LNCaP clone FGC (cell line): Measurements from ENCODE around the gene S1PR3.
A peak's percentile ranks its signal among the peaks of the same experiment; 100 is the strongest.
"Not testable (repeated sequence)": the region's sequence is repeated elsewhere in the genome, so short reads cannot be mapped to it uniquely, and the experiment has no call there.

Experiments
- DNase-seq: peaks from one replicate; pipeline ENCODE4 v3.0.0-alpha.2; 2011; ENCODE audit warnings: low read depth
- H3K4me3 ChIP-seq: 2 replicates; pipeline ENCODE4 v1.5.1; 2011; ENCODE audit warnings: mild to moderate bottlenecking, low read depth, low read length, control low read depth
- TF ChIP-seq, protein P1 (sequence below): IDR thresholded peaks from 2 replicates; pipeline ENCODE4 v1.5.1; 2012; ENCODE audit warnings: mild to moderate bottlenecking; ENCODE audit not compliant: control insufficient read depth, insufficient read depth; ENCODE audit errors: extremely low read depth

S1PR3 gene

DNA sequence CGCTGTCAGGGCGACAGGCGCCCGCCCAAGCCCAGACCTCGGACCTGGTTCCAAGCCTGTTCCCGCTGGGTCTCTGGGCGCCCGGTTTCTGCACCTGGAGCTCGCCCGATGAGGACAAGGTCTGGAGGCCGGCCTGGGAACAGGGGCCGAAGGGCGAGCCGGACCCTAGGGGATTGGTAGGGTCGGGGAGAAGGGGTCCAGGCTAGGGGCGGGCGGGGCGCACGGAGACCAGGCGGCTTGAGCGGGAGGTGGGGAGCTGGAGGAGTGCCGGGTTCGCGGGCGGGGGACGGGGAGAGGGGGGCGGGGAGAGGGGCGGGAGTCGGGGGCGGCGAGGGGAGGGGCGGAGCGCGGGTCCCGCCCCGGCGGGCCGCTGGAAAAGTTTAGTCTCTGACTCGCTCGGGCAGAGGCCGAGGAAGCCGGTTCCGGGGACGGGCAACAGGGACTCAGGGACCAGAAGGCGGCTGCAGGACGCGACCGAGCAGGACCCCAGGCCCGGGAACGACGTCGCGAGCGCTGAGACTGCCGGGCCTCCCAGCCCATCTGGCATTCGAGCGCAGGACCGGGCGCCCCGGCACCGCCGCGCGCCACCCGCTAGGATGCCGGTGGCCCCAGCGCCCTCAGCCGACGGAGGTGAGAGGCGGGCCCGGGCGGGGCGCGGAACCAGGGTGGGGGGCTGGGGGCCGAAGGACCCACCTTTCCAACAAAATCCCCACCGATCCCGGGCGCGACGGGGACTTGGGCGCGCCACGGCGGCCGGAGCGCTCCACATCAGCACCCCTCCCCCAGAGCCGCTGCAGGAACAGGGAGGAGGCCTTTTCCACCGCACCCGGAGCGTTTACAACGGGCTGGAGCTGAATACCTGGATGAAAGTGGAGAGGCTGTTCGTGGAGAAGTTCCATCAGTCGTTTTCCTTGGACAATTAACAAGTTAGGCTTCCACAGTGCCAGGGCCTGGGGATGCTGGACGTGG lies at the start of gene S1PR3:
Gene S1PR3, plus strand, starts transcription at position 403 of the 969 bp plus-strand sequence. CDS start 9,733 bp downstream, outside the sequence.
- H3K4me3 ChIP-seq: peak within 1 kb of the TSS; percentile 58
- DNase-seq: no peak
- TF ChIP-seq, protein P1, sequence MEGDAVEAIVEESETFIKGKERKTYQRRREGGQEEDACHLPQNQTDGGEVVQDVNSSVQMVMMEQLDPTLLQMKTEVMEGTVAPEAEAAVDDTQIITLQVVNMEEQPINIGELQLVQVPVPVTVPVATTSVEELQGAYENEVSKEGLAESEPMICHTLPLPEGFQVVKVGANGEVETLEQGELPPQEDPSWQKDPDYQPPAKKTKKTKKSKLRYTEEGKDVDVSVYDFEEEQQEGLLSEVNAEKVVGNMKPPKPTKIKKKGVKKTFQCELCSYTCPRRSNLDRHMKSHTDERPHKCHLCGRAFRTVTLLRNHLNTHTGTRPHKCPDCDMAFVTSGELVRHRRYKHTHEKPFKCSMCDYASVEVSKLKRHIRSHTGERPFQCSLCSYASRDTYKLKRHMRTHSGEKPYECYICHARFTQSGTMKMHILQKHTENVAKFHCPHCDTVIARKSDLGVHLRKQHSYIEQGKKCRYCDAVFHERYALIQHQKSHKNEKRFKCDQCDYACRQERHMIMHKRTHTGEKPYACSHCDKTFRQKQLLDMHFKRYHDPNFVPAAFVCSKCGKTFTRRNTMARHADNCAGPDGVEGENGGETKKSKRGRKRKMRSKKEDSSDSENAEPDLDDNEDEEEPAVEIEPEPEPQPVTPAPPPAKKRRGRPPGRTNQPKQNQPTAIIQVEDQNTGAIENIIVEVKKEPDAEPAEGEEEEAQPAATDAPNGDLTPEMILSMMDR: 0 out of 2 replicates have a peak, but pooled peaks have one; percentile 29

DNA sequence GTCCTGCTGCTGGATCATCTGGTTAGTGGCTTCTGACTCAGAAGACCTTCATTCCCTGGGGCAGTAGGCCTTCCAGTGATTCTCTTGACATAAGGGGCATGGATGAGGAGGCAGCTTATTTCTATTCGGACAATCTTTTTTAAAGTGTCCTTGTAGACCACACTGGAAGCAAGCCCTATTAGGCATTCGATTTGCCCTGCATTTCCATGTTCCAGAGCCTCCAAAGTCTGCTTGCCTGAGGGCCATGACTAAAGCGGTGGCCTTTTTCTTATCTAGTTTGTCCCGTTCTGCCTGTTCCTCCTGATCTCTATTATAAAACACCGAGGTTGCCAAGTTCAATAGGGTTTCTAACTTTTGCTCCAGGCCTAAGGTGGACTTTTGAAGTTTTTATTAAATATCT lies 49.7 kb upstream of the S1PR3 start:
- peak; percentile 36 for DNase-seq
- H3K4me3 ChIP-seq: not testable (repeated sequence)

DNA sequence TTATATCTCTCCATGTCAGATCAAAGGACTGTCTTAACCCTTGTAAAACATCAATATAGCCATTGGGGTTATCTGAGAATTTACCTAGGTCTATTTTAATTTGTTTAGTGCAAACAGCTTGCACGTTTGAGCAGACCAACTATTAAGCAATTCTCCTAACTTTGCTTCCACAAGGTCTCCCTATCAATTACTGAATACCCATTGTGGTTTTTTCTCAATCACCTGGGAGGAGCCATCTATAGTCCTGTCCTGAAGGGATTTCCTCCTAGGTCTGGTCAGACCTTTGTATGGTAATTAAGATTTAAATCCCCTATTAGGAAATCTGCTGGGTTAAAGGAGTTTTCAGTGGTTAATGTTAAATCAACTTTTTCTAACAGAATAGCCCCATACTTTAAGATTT lies 48.9 kb upstream of the S1PR3 start:
- no peak for DNase-seq
- TF ChIP-seq, protein P1: no peak
- H3K4me3 ChIP-seq: no peak overlapping the region

DNA sequence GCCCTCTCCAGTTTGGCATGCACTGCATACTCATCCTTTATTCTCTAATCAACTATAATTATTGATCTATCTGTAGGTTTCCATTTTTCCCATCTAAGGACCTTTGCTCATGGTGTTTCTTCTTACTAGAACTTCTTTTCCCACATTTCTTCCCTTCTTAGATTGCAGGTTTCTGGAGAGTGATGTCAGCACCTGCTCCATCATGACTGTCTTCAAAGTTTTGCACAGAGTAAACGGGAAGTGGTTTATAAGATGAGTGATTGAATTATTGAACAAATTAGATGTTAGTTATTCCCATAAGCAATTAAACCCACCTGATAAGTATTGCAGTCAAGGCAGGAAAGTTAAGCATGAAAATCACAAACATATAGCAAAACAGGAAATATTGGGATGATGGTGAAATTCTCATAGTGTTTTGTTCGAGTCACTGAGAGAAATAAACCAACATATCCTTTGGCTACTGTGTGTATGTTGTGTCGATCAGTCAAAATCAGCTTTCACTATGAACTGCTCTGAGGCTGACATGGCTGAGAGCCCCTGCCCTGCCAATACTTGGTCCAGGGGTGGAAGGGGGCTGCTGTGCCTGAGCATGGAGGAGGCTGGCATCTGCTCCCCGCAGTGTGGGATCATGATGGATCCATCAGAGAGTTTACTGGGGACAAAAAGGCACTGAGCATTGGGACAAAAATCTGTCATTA lies 45.5 kb upstream of the S1PR3 start:
- TF ChIP-seq, protein P1: no peak
- DNase-seq: no peak
- H3K4me3 ChIP-seq: no peak overlapping the region

DNA sequence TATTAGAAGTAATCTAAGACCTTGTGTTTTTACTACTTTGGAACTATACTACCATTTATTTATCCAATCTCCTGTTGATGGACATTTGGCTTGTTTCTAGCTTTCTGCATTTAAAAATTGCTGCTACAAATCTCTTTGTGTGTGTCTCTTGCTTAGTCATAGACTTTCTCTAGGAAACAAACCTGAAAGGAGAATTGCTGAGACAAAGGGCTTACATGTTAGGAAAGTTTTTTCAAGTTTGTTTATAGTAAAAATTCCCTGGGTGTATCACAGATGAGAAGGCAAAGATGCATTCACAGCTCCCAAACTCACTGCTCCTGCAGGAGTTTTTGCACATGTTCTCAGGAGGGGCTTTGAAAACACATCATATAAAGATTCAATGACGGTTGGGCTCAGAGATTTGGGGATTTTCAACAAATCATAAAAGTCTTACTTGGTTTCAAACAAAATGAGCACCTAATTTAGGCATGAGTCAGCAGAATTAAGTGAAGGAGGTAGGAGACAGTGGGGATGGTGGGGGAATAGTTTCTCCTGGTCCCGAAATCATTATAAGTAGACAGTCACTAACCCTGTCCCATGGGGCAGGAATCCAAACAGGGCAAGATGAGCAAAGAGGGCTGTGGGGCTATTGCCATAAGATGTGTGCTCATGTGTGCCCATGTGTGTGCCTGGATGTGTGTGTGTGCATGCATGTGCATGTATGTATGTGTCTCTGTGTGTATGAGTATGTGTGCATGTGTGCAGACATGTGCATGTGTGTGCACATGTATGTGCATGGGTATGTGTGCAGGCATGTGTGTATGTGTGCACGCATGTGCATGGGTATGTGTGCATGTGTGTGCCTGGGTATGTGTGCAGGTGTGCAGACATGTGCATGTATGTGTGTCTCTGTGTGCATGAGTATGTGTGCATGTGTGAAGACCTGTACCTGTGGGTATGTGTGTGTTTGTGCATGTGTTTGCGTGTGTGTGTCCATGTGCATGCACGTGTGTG lies 43.4 kb upstream of the S1PR3 start:
- DNase-seq: no peak
- no peak overlapping the region for H3K4me3 ChIP-seq
- TF ChIP-seq, protein P1: no peak

DNA sequence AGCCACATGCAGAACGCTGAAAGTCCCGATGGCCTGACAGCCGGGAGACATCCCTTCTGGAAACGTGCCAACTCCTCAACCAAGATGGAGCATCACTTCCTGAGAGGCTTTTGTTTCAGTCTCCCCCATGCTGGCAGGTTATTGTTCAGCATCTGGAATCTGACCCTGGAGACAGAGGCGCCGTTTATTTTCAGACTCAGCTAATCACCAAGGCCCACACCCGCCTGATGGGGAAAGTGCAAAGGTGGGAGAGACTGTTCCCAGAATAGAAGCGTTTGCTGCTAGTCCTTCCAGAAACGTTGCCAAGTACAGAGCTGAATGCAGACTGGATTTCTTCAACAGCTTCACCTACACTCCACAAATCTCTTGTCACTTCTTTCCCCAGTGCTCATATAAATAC lies 41.8 kb upstream of the S1PR3 start:
- H3K4me3 ChIP-seq: no peak overlapping the region
- TF ChIP-seq, protein P1: no peak
- no peak for DNase-seq
